Parathyroid adenoma (tissue), 2 donors: ENCODE measurements around the gene ST8SIA1.

Source experiments
- H2AFZ ChIP-seq: fragments of 300-600 bp; sonication (generic); one replicate; pipeline ENCODE4 v1.7.0; 2017; ENCODE audit warnings: antibody characterized with exemption, mild to moderate bottlenecking
- H3K27ac ChIP-seq: fragments of 300-600 bp; sonication (generic); one replicate; pipeline ENCODE4 v1.7.0; 2017
- H3K27me3 ChIP-seq: fragments of 300-600 bp; sonication (generic); one replicate; pipeline ENCODE4 v1.7.0; 2017; ENCODE audit warnings: low read length; ENCODE audit not compliant: control insufficient read depth, insufficient read depth
- H3K36me3 ChIP-seq: fragments of 300-600 bp; sonication (generic); one replicate; pipeline ENCODE4 v1.7.0; 2017; ENCODE audit warnings: low read length; ENCODE audit not compliant: control insufficient read depth, insufficient read depth
- H3K4me1 ChIP-seq: fragments of 300-600 bp; sonication (generic); one replicate; pipeline ENCODE4 v1.7.0; 2017; ENCODE audit warnings: control low read depth
- H3K4me2 ChIP-seq: fragments of 300-600 bp; sonication (generic); one replicate; pipeline ENCODE4 v1.7.0; 2017; ENCODE audit warnings: low read length
- H3K4me3 ChIP-seq: fragments of 300-600 bp; sonication (generic); one replicate; pipeline ENCODE4 v1.7.0; 2017; ENCODE audit warnings: low read depth, low read length
- H3K79me2 ChIP-seq: fragments of 300-600 bp; sonication (generic); one replicate; pipeline ENCODE4 v1.7.0; 2017; ENCODE audit warnings: control low read depth
- H3K9ac ChIP-seq: fragments of 300-600 bp; sonication (generic); one replicate; pipeline ENCODE4 v1.7.0; 2017; ENCODE audit warnings: mild to moderate bottlenecking
- H3K9me3 ChIP-seq: fragments of 300-600 bp; sonication (generic); one replicate; pipeline ENCODE4 v1.7.0; 2017; ENCODE audit warnings: low read length; ENCODE audit not compliant: control insufficient read depth
- TF ChIP-seq, protein P1 (sequence below): fragments of 300-600 bp; sonication (generic); IDR thresholded peaks from one replicate; pipeline ENCODE4 v1.7.0; 2017; ENCODE audit warnings: antibody characterized with exemption, mild to moderate bottlenecking
- donor health status: primary hyperparathyroidism.

The ST8SIA1 gene

DNA sequence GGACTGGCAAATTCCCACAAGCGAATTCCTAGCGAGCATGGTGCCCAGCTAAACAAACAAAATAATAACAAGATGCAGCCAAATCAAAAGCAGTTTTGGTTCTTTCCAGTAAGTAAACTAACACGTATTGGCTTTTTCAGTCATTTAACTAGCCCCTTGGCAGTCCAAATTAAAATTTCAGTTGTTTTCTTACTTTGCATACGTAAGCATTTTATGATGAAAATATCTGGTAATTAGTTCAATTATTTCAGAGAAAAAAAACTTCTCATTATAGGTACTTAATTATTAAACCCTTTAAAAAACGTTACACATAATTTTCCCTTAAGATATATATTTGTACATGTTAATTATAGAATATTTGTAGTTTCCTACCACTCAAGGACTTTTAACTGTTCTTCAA, 70.1 kb downstream of the ST8SIA1 start:
- Histone ChIP-seq H3K36me3 (no peaks in the 10 kb centered on the region), H3K4me2 (no peak overlapping the region), H3K9me3 (no peaks in the 10 kb centered on the region), H3K79me2 (peaks cover 2% of the 10 kb centered on the region), H2AFZ (no peak overlapping the region), H3K4me1 (peaks cover 15% of the 10 kb centered on the region), H3K4me3 (no peak overlapping the region), H3K27me3 (no peaks in the 10 kb centered on the region), H3K9ac (no peak overlapping the region), H3K27ac (no peak overlapping the region)
- TF ChIP-seq, protein P1, sequence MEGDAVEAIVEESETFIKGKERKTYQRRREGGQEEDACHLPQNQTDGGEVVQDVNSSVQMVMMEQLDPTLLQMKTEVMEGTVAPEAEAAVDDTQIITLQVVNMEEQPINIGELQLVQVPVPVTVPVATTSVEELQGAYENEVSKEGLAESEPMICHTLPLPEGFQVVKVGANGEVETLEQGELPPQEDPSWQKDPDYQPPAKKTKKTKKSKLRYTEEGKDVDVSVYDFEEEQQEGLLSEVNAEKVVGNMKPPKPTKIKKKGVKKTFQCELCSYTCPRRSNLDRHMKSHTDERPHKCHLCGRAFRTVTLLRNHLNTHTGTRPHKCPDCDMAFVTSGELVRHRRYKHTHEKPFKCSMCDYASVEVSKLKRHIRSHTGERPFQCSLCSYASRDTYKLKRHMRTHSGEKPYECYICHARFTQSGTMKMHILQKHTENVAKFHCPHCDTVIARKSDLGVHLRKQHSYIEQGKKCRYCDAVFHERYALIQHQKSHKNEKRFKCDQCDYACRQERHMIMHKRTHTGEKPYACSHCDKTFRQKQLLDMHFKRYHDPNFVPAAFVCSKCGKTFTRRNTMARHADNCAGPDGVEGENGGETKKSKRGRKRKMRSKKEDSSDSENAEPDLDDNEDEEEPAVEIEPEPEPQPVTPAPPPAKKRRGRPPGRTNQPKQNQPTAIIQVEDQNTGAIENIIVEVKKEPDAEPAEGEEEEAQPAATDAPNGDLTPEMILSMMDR, result no peak

DNA sequence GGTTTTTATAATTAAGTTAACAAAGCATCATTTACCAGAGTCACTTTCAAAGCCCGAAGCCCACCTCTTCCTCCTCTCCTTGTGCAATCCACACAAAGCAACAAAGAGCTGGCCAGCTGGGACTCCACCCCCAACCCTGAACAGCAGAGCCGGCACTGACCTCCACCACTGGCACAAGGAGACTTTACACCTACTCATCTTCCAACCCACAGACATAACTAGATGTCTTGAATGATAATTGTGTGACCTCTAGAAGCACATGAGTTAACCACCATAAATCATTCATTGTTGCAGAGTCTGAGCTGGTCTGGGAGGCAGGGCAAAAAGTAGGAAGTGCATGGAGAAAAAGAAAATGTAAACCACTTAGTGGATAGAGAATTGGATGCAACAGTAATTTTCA, 72.2 kb downstream of the ST8SIA1 start:
- no peaks in the 10 kb centered on the region for H3K9me3 ChIP-seq
- H3K36me3 ChIP-seq, result no peaks in the 10 kb centered on the region
- H3K4me1 ChIP-seq, result peaks cover 31% of the 10 kb centered on the region
- H3K4me2 ChIP-seq, result no peak overlapping the region
- TF ChIP-seq, protein P1, result no peak
- H2AFZ ChIP-seq, result peak overlapping the region; percentile 58
- H3K27me3 ChIP-seq, result no peaks in the 10 kb centered on the region
- no peak overlapping the region for H3K4me3 ChIP-seq
- H3K27ac ChIP-seq, result peak overlapping the region; percentile 80
- H3K79me2 ChIP-seq, result no peaks in the 10 kb centered on the region
- no peak overlapping the region for H3K9ac ChIP-seq

DNA sequence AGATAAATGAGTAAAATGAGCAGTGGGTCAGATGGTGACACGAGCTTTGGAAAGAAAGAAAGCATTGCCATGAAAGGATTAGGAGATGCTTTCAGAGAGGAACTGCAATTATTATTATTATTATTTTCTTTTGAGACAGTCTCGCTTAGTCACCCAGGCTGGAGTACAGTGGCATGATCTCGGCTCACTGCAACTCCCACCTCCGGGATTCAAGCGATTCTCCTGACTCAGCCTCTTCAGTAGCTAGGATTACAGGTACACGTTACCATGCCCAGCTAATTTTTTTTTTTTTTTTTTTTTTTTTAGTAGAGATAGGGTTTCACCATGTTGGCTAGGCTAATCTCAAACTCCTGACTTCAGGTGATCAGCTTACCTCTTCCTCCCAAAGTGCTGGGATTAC, 77.4 kb downstream of the ST8SIA1 start:
- H3K36me3 ChIP-seq, result no peaks in the 10 kb centered on the region
- no peaks in the 10 kb centered on the region for H3K9me3 ChIP-seq
- TF ChIP-seq, protein P1, result no peak
- peak overlapping the region; percentile 58 for H3K4me2 ChIP-seq
- H3K27ac ChIP-seq, result peak overlapping the region; percentile 97
- H3K4me3 ChIP-seq, result peak overlapping the region; percentile 17
- H3K4me1 ChIP-seq, result peaks cover 45% of the 10 kb centered on the region
- no peaks in the 10 kb centered on the region for H3K79me2 ChIP-seq
- H3K9ac ChIP-seq, result no peak overlapping the region
- no peaks in the 10 kb centered on the region for H3K27me3 ChIP-seq
- H2AFZ ChIP-seq, result peak overlapping the region; percentile 82

DNA sequence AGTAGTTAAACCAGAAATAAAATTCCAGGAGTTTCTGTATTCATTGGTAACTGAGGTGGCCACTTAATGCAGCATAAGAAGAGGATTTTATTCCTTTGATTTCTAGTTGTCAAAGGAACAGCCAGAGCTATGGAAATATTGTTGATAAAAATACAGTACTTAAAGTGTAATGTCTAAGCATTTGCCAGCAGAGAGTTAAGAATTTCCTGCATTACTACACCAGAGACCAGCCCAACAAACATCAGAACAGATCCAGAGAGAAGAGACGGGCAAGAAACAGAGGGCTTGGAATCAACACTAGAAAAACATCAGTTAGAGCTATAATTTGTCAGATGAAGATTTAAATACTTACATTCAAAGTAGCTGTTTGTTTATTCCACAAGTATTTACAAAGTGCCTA, 77.9 kb downstream of the ST8SIA1 start:
- Histone ChIP-seq H3K4me2 (peak overlapping the region; percentile 58), H3K9me3 (no peaks in the 10 kb centered on the region), H3K9ac (no peak overlapping the region), H3K27me3 (no peaks in the 10 kb centered on the region), H2AFZ (peak overlapping the region; percentile 82), H3K27ac (peak overlapping the region; percentile 97), H3K4me1 (peaks cover 42% of the 10 kb centered on the region), H3K4me3 (peak overlapping the region; percentile 17), H3K79me2 (no peaks in the 10 kb centered on the region), H3K36me3 (no peaks in the 10 kb centered on the region)
- TF ChIP-seq, protein P1, result no peak

DNA sequence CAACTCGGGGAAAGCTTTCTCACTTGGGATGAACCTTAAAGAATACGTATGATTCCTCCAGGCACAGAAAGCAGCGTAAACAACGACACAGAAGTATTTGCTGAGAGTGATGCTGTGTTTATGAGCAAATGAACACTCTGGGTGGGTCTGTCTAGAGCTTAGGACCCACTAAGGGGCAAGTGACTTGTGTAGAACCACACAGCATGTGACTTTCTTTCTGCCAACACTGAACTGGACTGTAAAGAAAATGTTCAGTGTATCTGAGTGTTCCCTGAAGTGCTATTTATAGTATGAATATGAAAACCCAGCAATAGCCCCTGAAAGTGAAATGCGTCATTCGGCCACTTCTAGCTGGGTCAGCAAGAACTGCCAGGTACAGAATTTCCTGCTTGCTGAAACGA, 78.5 kb downstream of the ST8SIA1 start:
- Histone ChIP-seq H2AFZ (peak overlapping the region; percentile 82), H3K4me1 (peaks cover 42% of the 10 kb centered on the region), H3K9me3 (no peaks in the 10 kb centered on the region), H3K36me3 (no peaks in the 10 kb centered on the region), H3K4me3 (no peak overlapping the region), H3K9ac (no peak overlapping the region), H3K79me2 (no peaks in the 10 kb centered on the region), H3K27me3 (no peaks in the 10 kb centered on the region), H3K4me2 (peak overlapping the region; percentile 58), H3K27ac (peak overlapping the region; percentile 97)
- TF ChIP-seq, protein P1, result no peak
